ENCODE measurements around the gene PARP11. TPM values are rescaled to one million over a fixed set of nuclear protein-coding genes. Genes with fewer than 3 reads are reported as not detected.

The PARP11 gene
- total RNA-seq, 1 donor, result 5.6 TPM

- TF ChIP-seq CTCF (IDR thresholded peaks at IDR 0.05; ENCODE audit: insufficient read depth, low read length), result peak; percentile 75
- H3K4me3 ChIP-seq (ENCODE audit: low read depth, low read length), result peak overlapping the region; percentile 77
- peak; percentile 75 for DNase-seq (ENCODE audit: low read depth)
Observed at GRCh38 chr12:3885277-3886094, 12.3 kb upstream of the PARP11 start.

GRCh38 chr12:3884671-3885070 is 11.5 kb upstream of the PARP11 start:
- H3K4me3 ChIP-seq (ENCODE audit: low read depth, low read length), result peak overlapping the region; percentile 77
- TF ChIP-seq CTCF (IDR thresholded peaks at IDR 0.05; ENCODE audit: insufficient read depth, low read length), result no peak
- DNase-seq (ENCODE audit: low read depth), result no peak

GRCh38 chr12:3882896-3883564 is 9.8 kb upstream of the PARP11 start:
- peak; percentile 22 for DNase-seq (ENCODE audit: low read depth)
- H3K4me3 ChIP-seq (ENCODE audit: low read depth, low read length), result no peak overlapping the region
- TF ChIP-seq CTCF (IDR thresholded peaks at IDR 0.05; ENCODE audit: insufficient read depth, low read length), result peak; percentile 35

GRCh38 chr12:3882406-3882805 is 9.2 kb upstream of the PARP11 start:
- no peak for TF ChIP-seq CTCF (IDR thresholded peaks at IDR 0.05; ENCODE audit: insufficient read depth, low read length)
- H3K4me3 ChIP-seq (ENCODE audit: low read depth, low read length), result no peak overlapping the region
- no peak for DNase-seq (ENCODE audit: low read depth)

GRCh38 chr12:3881281-3881950 is 8.2 kb upstream of the PARP11 start:
- no peak for TF ChIP-seq CTCF (IDR thresholded peaks at IDR 0.05; ENCODE audit: insufficient read depth, low read length)
- DNase-seq (ENCODE audit: low read depth), result no peak
- no peak overlapping the region for H3K4me3 ChIP-seq (ENCODE audit: low read depth, low read length)

GRCh38 chr12:3879846-3880245 is 6.6 kb upstream of the PARP11 start:
- no peak for DNase-seq (ENCODE audit: low read depth)
- TF ChIP-seq CTCF (IDR thresholded peaks at IDR 0.05; ENCODE audit: insufficient read depth, low read length), result no peak
- no peak overlapping the region for H3K4me3 ChIP-seq (ENCODE audit: low read depth, low read length)

Measured in fibroblast of the aortic adventitia (primary cell).